HepG2 (cell line): ENCODE measurements around the gene CSNK2A1. TPM values are rescaled to one million over a fixed set of nuclear protein-coding genes. Genes with fewer than 3 reads are reported as not detected.

Experiments used
- ZNF501 ChIP-seq: sonication (generic); formaldehyde crosslinking; IDR thresholded peaks from 2 replicates; pipeline ENCODE4 v1.5.1; 2020; ENCODE audit warnings: mild to moderate bottlenecking, moderate library complexity, missing genetic modification reagents
- polyA plus RNA-seq, 8 experiments: library from polyadenylated mRNA; depleted of rRNA in 3 of 8; stranded (reverse) in 7 of 8; unstranded in 1 of 8; fragments of >200 nt; fragmentation: Illumina TruSeq in 4 of 8; extraction: Trizol in 4 of 8; gene quantifications; 2 replicates each; pipeline versions ENCODE4 v1.2.1 to v1.2.3, GENCODE V29; 2011 to 2016; ENCODE audit warnings: low read depth in 4 of 8, missing spikeins in 1 of 8, mixed read lengths in 1 of 8; ENCODE audit not compliant: insufficient read depth in 1 of 8
- total RNA-seq, 5 experiments: library from RNA; depleted of rRNA; stranded (reverse); fragments of >200 nt; fragmentation: Illumina TruSeq; extraction: Trizol; gene quantifications; 2 replicates each; pipeline ENCODE4 v1.2.3, GENCODE V29; 2016; ENCODE audit warnings: low read depth in 1 of 5
- TF ChIP-seq, protein P1 (sequence below), 2 experiments: fragments of 450-650 bp in 1 of 2; sonication (generic) in 1 of 2; formaldehyde crosslinking in 1 of 2; IDR thresholded peaks; 2 replicates each; pipeline versions ENCODE4 v1.6.1 to v1.8.0; 2016 to 2022; ENCODE audit warnings: antibody characterized with exemption in 1 of 2, mild to moderate bottlenecking in 1 of 2, missing genetic modification reagents in 1 of 2

The CSNK2A1 gene
- total and polyA plus RNA-seq, 2 of the 13 experiments (the other 11 are each of a cell fraction or from before 2014, with no cell fraction given), result 153 to 231 TPM

DNA sequence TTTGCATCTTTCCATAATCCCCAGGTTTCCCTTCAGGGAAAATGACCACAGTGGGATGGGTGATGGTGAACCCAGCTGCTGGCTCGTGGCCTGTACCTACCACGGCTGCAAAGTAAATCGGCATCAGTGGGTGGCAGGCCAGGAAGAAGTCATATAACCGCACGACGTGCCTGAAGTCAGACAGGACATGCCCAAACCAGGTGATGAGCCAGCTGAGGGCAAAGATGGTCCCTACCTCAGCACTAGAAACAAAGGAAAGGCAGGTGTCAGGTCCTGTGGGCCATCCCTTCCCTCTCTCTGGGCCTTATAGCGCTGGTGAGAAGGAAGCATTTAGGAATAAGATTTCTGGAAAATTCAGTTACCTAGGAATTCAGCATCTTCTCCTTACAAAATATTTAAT is 103.4 kb downstream of the CSNK2A1 start (continued):
- TF ChIP-seq, protein P1, sequence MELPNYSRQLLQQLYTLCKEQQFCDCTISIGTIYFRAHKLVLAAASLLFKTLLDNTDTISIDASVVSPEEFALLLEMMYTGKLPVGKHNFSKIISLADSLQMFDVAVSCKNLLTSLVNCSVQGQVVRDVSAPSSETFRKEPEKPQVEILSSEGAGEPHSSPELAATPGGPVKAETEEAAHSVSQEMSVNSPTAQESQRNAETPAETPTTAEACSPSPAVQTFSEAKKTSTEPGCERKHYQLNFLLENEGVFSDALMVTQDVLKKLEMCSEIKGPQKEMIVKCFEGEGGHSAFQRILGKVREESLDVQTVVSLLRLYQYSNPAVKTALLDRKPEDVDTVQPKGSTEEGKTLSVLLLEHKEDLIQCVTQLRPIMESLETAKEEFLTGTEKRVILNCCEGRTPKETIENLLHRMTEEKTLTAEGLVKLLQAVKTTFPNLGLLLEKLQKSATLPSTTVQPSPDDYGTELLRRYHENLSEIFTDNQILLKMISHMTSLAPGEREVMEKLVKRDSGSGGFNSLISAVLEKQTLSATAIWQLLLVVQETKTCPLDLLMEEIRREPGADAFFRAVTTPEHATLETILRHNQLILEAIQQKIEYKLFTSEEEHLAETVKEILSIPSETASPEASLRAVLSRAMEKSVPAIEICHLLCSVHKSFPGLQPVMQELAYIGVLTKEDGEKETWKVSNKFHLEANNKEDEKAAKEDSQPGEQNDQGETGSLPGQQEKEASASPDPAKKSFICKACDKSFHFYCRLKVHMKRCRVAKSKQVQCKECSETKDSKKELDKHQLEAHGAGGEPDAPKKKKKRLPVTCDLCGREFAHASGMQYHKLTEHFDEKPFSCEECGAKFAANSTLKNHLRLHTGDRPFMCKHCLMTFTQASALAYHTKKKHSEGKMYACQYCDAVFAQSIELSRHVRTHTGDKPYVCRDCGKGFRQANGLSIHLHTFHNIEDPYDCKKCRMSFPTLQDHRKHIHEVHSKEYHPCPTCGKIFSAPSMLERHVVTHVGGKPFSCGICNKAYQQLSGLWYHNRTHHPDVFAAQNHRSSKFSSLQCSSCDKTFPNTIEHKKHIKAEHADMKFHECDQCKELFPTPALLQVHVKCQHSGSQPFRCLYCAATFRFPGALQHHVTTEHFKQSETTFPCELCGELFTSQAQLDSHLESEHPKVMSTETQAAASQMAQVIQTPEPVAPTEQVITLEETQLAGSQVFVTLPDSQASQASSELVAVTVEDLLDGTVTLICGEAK (IDR thresholded peaks at IDR 0.05), result no peak
- TF ChIP-seq, protein P1 (CRISPR knock-in tag; IDR thresholded peaks at IDR 0.05), result no peak
- TF ChIP-seq ZNF501 (CRISPR knock-in tag), result no peak
